ENCODE results near the gene IL17REL. TPM values are rescaled to one million over a fixed set of nuclear protein-coding genes. Genes with fewer than 3 reads are reported as not detected.
"Not testable (repeated sequence)": the region's sequence is repeated elsewhere in the genome, so short reads cannot be mapped to it uniquely, and the experiment has no call there.

The IL17REL gene
- total RNA-seq, 2 experiments from 2014 or later: not detected

DNA sequence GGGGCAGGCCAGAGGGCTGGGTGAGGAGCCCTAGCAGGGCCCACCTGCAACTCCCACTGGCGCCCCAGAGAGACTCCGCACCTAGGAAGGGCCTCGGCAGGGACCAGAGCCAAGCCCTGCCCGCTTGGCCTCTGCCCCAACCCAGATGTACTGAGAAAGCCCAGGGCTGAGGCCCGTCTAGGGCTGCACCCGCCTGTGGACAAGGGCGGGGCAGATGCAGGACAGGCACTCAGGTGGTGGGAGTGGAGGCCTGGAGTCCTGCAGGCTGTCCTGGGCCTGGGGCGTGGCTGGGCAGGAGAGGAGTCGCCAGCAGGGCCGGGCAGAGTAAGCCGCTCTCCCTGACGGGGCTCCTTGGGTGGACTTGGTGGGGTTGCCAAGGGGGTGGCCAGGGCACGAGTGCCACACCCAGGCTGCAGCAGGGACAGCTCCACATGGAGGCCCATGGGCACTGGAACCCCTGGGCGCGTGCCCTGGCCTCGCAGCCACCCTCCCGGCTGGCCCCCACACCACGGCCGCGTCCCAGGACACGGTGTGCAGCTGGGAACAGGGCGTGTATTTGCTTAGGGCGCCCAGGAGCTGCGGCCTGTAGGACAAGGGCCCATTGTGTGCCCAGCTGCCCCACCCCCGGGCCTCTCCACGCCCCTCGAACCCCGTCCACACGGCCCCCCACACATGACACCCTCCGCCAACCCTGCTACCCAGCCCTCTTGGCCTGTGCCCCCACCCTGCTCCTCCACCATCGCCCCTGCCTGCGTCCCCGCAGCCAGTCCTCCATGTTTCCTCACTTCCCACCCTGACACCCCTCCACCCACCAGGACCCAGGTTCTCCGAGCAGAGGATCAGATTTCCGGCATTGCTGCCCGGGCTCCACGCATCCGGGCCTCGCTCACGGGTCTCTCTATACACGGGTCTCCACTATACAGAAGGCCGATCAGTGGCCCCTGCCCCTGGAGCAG lies 63.3 kb downstream of the IL17REL start:
- DNase-seq: no peak
- no peak for ATAC-seq (ENCODE audit: low read depth)
- Mint-ChIP-seq H3K4me1 (peaks cover 3% of the 10 kb centered on the region), H3K4me3 (no peak overlapping the region), H3K27ac (no peak overlapping the region), H3K9me3 (no peaks in the 10 kb centered on the region), H3K36me3 (no peaks in the 10 kb centered on the region), H3K27me3 (no peaks in the 10 kb centered on the region)
- POLR2A ChIA-PET: no interaction called here

DNA sequence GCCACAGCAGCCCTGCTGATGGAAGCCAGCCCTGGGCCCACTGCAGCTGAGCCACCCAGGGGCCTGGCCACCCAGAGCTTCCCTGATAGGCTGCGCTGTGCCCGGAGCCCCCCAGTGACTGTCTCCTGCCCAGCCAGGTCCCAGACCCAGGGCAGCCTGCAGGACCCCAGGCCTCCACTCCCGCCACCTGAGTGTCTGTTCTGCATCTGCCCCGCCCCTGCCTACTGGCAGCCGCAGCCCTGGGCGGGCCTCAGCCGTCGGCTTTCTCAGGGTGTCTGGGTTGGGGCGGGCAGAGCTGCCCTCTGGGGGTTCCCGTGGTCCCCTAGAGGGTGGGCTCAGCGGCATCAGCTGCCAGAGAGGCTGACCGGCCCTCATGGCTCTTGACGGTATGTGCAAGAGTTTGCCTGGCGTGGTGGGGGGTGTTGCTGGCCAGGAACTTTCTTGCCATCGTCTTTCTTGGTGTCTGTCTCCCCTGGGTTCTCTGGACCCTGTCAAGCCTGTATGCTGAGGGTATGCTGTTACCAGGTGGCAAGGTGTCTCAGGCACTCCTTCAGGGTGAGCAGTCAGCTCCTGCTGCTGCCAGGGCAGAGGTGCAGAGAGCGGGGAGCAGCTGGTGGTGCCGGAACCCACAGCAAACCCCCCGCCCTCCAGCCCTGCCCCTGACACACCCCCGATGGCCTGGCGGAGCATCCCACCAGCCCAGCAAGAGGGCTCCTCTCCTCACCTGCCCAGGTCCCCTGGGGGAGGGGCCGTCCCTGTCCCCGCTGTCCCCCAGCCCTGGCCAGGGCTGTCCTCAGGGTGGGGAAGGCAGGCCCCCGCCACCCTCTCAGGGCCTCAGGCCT lies 64.2 kb downstream of the IL17REL start:
- H3K27ac Mint-ChIP-seq: no peak overlapping the region
- POLR2A ChIA-PET: interaction anchor here (2.8 kb wide), 1 partner anchor 12 kb away, joined by 11 read pairs; the partner anchor contains the start of gene PIM3
- DNase-seq (no peak), ATAC-seq (ENCODE audit: low read depth) (no peak)
- no peaks in the 10 kb centered on the region for H3K9me3 Mint-ChIP-seq
- no peaks in the 10 kb centered on the region for H3K36me3 Mint-ChIP-seq
- no peak overlapping the region for H3K4me3 Mint-ChIP-seq
- no peaks in the 10 kb centered on the region for H3K27me3 Mint-ChIP-seq
- peaks cover 3% of the 10 kb centered on the region for H3K4me1 Mint-ChIP-seq

DNA sequence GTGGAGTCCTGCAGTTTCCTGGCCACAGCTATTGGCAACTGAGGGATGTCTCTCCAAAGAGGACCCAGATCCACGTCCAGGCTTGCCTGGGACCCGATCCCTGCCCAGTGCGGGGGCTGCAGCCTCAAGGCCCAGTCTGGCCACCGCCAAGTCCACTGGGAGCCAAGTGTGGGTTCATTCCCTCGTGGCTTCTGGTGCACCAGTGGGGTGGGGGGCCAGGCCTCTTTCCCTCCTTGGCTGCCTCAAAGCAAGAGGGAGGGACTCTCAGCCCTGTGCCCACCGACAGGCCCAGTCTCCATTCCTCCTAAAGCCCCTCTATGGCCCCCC lies 65.3 kb downstream of the IL17REL start:
- ATAC-seq (ENCODE audit: low read depth) (no peak), DNase-seq (no peak)
- Mint-ChIP-seq H3K4me3 (no peak overlapping the region), H3K4me1 (peaks cover 3% of the 10 kb centered on the region), H3K27ac (no peak overlapping the region), H3K27me3 (no peaks in the 10 kb centered on the region), H3K36me3 (no peaks in the 10 kb centered on the region), H3K9me3 (no peaks in the 10 kb centered on the region)
- POLR2A ChIA-PET: interaction anchor here (1.3 to 2.8 kb wide), 3 partner anchors 9 to 13 kb away, joined by 3 to 11 read pairs (median 11); partner anchors contain the start of gene PIM3

DNA sequence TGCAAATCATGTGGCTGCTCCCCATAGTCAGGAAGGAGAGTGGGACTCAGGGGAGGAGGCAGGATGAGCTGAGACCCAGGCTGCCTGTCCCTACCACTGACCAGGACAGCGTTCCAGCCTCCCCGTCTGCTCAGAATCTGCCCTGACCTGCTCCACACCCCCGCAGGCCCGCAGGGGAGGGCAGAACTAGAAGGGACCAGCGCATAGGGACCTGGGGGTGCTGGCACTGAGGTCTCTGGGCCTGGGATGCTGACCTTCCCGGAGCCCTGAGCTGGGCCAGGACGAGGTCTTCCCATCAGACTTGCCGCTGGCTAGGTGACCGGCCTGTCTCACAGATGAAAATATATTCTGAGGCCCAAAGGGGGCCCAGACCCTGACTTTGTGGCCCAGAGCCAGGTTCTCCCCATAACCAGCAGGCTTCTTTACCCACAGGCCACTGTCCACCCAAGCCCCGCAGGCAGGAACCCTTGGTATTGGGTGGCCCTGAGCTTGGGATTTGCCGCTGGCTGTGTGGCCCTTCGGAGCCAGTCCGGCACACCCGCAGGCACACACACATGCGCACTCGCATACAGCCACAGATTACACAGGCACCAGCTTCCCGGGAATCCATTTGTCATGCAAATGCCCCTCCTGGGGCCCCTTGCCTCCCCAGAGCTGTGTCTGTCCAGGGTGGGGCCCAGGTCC lies 65.8 kb downstream of the IL17REL start:
- POLR2A ChIA-PET: interaction anchor here (0.6 to 2.8 kb wide), 5 partner anchors 9 to 134 kb away, joined by 3 to 11 read pairs (median 4); partner anchors contain the start of gene PIM3

DNA sequence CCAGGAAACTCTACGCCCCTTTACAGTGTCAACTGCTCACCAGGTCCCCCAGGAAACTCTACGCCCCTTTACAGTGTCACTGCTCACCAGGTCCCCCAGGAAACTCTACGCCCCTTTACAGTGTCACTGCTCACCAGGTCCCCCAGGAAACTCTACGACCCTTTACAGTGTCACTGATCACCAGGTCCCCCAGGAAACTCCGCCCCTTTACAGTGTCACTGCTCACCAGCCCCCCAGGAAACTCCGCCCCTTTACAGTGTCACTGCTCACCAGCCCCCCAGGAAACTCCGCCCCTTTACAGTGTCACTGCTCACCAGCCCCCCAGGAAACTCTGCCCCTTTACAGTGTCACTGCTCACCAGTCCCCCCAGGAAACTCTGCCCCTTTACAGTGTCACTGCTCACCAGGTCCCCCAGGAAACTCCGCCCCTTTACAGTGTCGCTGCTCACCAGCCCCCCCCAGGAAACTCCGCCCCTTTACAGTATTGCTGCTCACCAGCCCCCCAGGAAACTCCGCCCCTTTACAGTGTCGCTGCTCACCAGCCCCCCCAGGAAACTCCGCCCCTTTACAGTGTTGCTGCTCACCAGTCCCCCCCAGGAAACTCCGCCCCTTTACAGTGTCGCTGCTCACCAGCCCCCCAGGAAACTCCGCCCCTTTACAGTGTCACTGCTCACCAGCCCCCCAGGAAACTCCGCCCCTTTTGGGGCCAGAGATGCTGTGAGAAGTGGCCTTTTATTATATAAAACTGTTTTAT lies 67.3 kb downstream of the IL17REL start:
- not testable (repeated sequence) for H3K27me3 Mint-ChIP-seq; ATAC-seq (ENCODE audit: low read depth); H3K4me1 Mint-ChIP-seq; H3K9me3 Mint-ChIP-seq; DNase-seq; H3K36me3 Mint-ChIP-seq
- POLR2A ChIA-PET: interaction anchor here (2.6 to 2.8 kb wide), 2 partner anchors 9 to 15 kb away, joined by 11 read pairs; partner anchors contain the start of gene PIM3
- Mint-ChIP-seq H3K4me3 (peak overlapping the region; percentile 44), H3K27ac (peak overlapping the region; percentile 82)

More for the DNA sequence above, 65.8 kb downstream of the IL17REL start:
- H3K36me3 Mint-ChIP-seq: no peaks in the 10 kb centered on the region
- H3K4me3 Mint-ChIP-seq: no peak overlapping the region
- no peaks in the 10 kb centered on the region for H3K27me3 Mint-ChIP-seq
- peak overlapping the region; percentile 82 for H3K27ac Mint-ChIP-seq
- H3K4me1 Mint-ChIP-seq: peaks cover 3% of the 10 kb centered on the region
- DNase-seq (no peak), ATAC-seq (ENCODE audit: low read depth) (no peak)
- H3K9me3 Mint-ChIP-seq: no peaks in the 10 kb centered on the region

Small RNA genes within 50 kb of the gene (microRNA-seq; reads per million reads assigned to microRNA genes)
- gene MIR6821: 4.2 reads per million

Other genes starting within 250 kb of the IL17REL start
- 10 to 100 TPM; 56.7 to 56.9 TPM for gene BRD1, start 184.9 kb downstream of the IL17REL start, total RNA-seq
- 10 to 100 TPM; 21.0 to 21.5 TPM for gene ZBED4, start 158.9 kb downstream of the IL17REL start, total RNA-seq
- 10 to 100 TPM; 18.0 to 20.2 TPM for gene ALG12, start 94.3 kb downstream of the IL17REL start, total RNA-seq
- gene CRELD2, start 94.1 kb downstream of the IL17REL start, total RNA-seq: 10 to 100 TPM; 40.3 to 41.0 TPM
- gene PIM3, start 52.0 kb downstream of the IL17REL start, total RNA-seq: 10 to 100 TPM; 44.3 to 48.5 TPM
- gene TTLL8, start 45.5 kb upstream of the IL17REL start, total RNA-seq: not detected
- 1 to 10 TPM; 4.2 to 4.9 TPM for gene MLC1, start 72.7 kb upstream of the IL17REL start, total RNA-seq
- not detected for gene MOV10L1, start 77.2 kb upstream of the IL17REL start, total RNA-seq
- under 1 TPM; 0.11 TPM for gene PANX2, start 158.0 kb upstream of the IL17REL start, total RNA-seq
- 100 to 1,000 TPM; 116 to 121 TPM for gene TRABD, start 173.1 kb upstream of the IL17REL start, total RNA-seq
- 10 to 100 TPM; 27.9 to 33.3 TPM for gene SELENOO, start 188.2 kb upstream of the IL17REL start, total RNA-seq
- 10 to 100 TPM; 92.2 to 94.5 TPM for gene TUBGCP6, start 232.3 kb upstream of the IL17REL start, total RNA-seq
- gene HDAC10, start 238.5 kb upstream of the IL17REL start, total RNA-seq: 100 to 1,000 TPM in 1 of 2 experiments, 10 to 100 TPM in 1; 99.1 to 111 TPM
- gene MAPK12, start 248.9 kb upstream of the IL17REL start, total RNA-seq: 1 to 10 TPM; 3.1 to 3.6 TPM

All from activated naive CD8-positive, alpha-beta T cell treated with anti-CD3 and anti-CD28 coated beads, Interleukin-2, amount 10 ng/mL, durations not matched to agents 7 days and 5 days (primary cell).